Measurements from ENCODE around the gene MYH13.

GRCh38 chr17:10309003-10309974 lies 63.5 kb downstream of the MYH13 start:
- no peak for TF ChIP-seq EZH2 (IDR thresholded peaks at IDR 0.05; ENCODE audit: insufficient read depth, poor library complexity, severe bottlenecking)
- TF ChIP-seq EZH2phosphoT487 (IDR thresholded peaks at IDR 0.05; ENCODE audit: insufficient read depth, low read depth): no peak
